Neural cell (in vitro differentiated cells): ENCODE measurements around the gene OFD1. TPM values are rescaled to one million over a fixed set of nuclear protein-coding genes. Genes with fewer than 3 reads are reported as not detected.

Source experiments
- H2AFZ ChIP-seq: fragments of 200-600, 300-800 bp; sonication (generic), shearing (Covaris generic); 2 replicates; pipeline ENCODE4 v1.6.0; 2014; ENCODE audit warnings: low read depth, mild to moderate bottlenecking, antibody characterized with exemption, low read length, moderate library complexity
- H3F3A ChIP-seq: fragments of 200-600 bp; shearing (Covaris generic); 2 replicates; pipeline ENCODE4 v1.6.1; 2016; ENCODE audit warnings: mild to moderate bottlenecking, moderate library complexity, mixed read lengths, antibody characterized with exemption, low read length; ENCODE audit not compliant: insufficient read depth, poor library complexity, severe bottlenecking
- H3K27ac ChIP-seq: fragments of 200-600, 300-800 bp; sonication (generic), shearing (Covaris generic); 2 replicates; pipeline ENCODE4 v1.5.1; 2014; ENCODE audit warnings: mild to moderate bottlenecking, low read length, moderate library complexity
- H3K27me3 ChIP-seq: fragments of 300-800, 200-600 bp; sonication (generic), shearing (Covaris generic); 2 replicates; pipeline ENCODE4 v1.6.0; 2014; ENCODE audit warnings: mild to moderate bottlenecking, low read depth, low read length, moderate library complexity; ENCODE audit not compliant: insufficient read depth
- H3K36me3 ChIP-seq: fragments of 300-800, 200-600 bp; sonication (generic), shearing (Covaris generic); 2 replicates; pipeline ENCODE4 v1.5.1; 2014; ENCODE audit warnings: mild to moderate bottlenecking, antibody characterized with exemption, low read length, moderate library complexity; ENCODE audit not compliant: insufficient read depth
- H3K4me2 ChIP-seq: fragments of 300-800, 200-600 bp; sonication (generic), shearing (Covaris generic); 2 replicates; pipeline ENCODE4 v1.6.0; 2014; ENCODE audit warnings: mild to moderate bottlenecking, low read length
- H3K4me3 ChIP-seq: fragments of 300-800, 200-600 bp; sonication (generic), shearing (Covaris generic); 2 replicates; pipeline ENCODE4 v1.5.1; 2014; ENCODE audit warnings: mild to moderate bottlenecking, low read length, moderate library complexity
- H3K79me2 ChIP-seq: fragments of 200-600 bp; shearing (Covaris generic); replicated peaks from 2 replicates; pipeline ENCODE4 v1.6.0; 2014; ENCODE audit warnings: mild to moderate bottlenecking, low read length, moderate library complexity; ENCODE audit not compliant: insufficient read depth
- H3K9ac ChIP-seq: fragments of 300-800, 200-600 bp; sonication (generic), shearing (Covaris generic); 2 replicates; pipeline ENCODE4 v1.6.1; 2016; ENCODE audit warnings: mild to moderate bottlenecking, low read length, mixed read lengths
- H3K9me2 ChIP-seq: fragments of 200-600 bp; shearing (Covaris generic); 2 replicates; pipeline ENCODE4 v1.6.1; 2016; ENCODE audit warnings: mild to moderate bottlenecking, low read length, mixed read lengths; ENCODE audit not compliant: insufficient read depth
- H3K9me3 ChIP-seq: fragments of 200-600, 300-800 bp; sonication (generic), shearing (Covaris generic); 2 replicates; pipeline ENCODE4 v1.6.1; 2016; ENCODE audit warnings: mild to moderate bottlenecking, mixed run types, low read length, moderate library complexity, mixed read lengths
- H4K20me1 ChIP-seq: fragments of 200-600 bp; shearing (Covaris generic); 2 replicates; pipeline ENCODE4 v1.6.1; 2016; ENCODE audit warnings: mild to moderate bottlenecking, mixed run types; ENCODE audit not compliant: insufficient read depth
- CTCF ChIP-seq: fragments of 450-650 bp; IDR thresholded peaks from 2 replicates; pipeline ENCODE4 v1.5.1; 2014; ENCODE audit warnings: antibody characterized with exemption, mild to moderate bottlenecking, moderate library complexity; ENCODE audit not compliant: poor library complexity, severe bottlenecking
- EP300 ChIP-seq: fragments of 450-650 bp; conservative IDR thresholded peaks from 2 replicates; pipeline ENCODE4 v1.6.1; 2014; ENCODE audit warnings: antibody characterized with exemption, mild to moderate bottlenecking, moderate library complexity; ENCODE audit not compliant: poor library complexity, severe bottlenecking
- EZH2 ChIP-seq: fragments of 200-600, 300-800 bp; shearing (Covaris generic), sonication (generic); IDR thresholded peaks from 2 replicates; pipeline ENCODE4 v1.6.1; 2014; ENCODE audit warnings: antibody characterized with exemption, low read length, borderline replicate concordance, mild to moderate bottlenecking; ENCODE audit not compliant: insufficient read depth, poor library complexity, severe bottlenecking
- MXI1 ChIP-seq: fragments of 450-650 bp; conservative IDR thresholded peaks from 2 replicates; pipeline ENCODE4 v1.6.1; 2014; ENCODE audit warnings: antibody characterized with exemption, mild to moderate bottlenecking; ENCODE audit not compliant: poor library complexity, severe bottlenecking
- POLR2AphosphoS5 ChIP-seq: IDR thresholded peaks from 2 replicates; pipeline ENCODE4 v1.6.1; 2012
- RAD21 ChIP-seq: fragments of 450-650 bp; conservative IDR thresholded peaks from 2 replicates; pipeline ENCODE4 v1.6.1; 2014; ENCODE audit warnings: antibody characterized with exemption, mild to moderate bottlenecking, moderate library complexity
- REST ChIP-seq: IDR thresholded peaks from 2 replicates; pipeline ENCODE4 v1.6.1; 2012; ENCODE audit warnings: borderline replicate concordance
- SMC3 ChIP-seq: fragments of 450-650 bp; conservative IDR thresholded peaks from 2 replicates; pipeline ENCODE4 v1.6.1; 2014; ENCODE audit warnings: antibody characterized with exemption, mild to moderate bottlenecking, moderate library complexity; ENCODE audit not compliant: poor library complexity
- TAF1 ChIP-seq: IDR thresholded peaks from 2 replicates; pipeline ENCODE4 v1.6.1; 2012; ENCODE audit warnings: low read depth
- polyA plus RNA-seq: library from polyadenylated mRNA; depleted of rRNA; stranded (reverse); fragments of >200 nt; gene quantifications from 2 replicates; pipeline ENCODE4 v1.2.3, GENCODE V29; 2014

OFD1 gene
- polyA plus RNA-seq, 1 donor from 2014 or later, result 35.1 TPM

- H3K27ac ChIP-seq, result no peak overlapping the region
- no peaks in the 10 kb centered on the region for H3K36me3 ChIP-seq
- no peak overlapping the region for H3K9ac ChIP-seq
- H3K27me3 ChIP-seq, result no peaks in the 10 kb centered on the region
- H3K9me3 ChIP-seq, result no peaks in the 10 kb centered on the region
- H3K79me2 ChIP-seq, result no peaks in the 10 kb centered on the region
- TF ChIP-seq TAF1, result no peak
- no peak for TF ChIP-seq RAD21
- TF ChIP-seq POLR2AphosphoS5, result no peak
- no peak for TF ChIP-seq REST
- no peaks in the 10 kb centered on the region for H3F3A ChIP-seq
- H4K20me1 ChIP-seq, result no peaks in the 10 kb centered on the region
- H3K9me2 ChIP-seq, result no peaks in the 10 kb centered on the region
- no peak overlapping the region for H2AFZ ChIP-seq
- no peak overlapping the region for H3K4me3 ChIP-seq
- H3K4me2 ChIP-seq, result no peak overlapping the region
These were observed 28.9 kb downstream of the OFD1 start for GRCh38 chrX:13763489-13763888.

- Histone ChIP-seq H4K20me1 (no peaks in the 10 kb centered on the region), H3K79me2 (no peaks in the 10 kb centered on the region), H3K9ac (no peak overlapping the region), H2AFZ (no peak overlapping the region), H3F3A (no peaks in the 10 kb centered on the region), H3K4me3 (no peak overlapping the region), H3K36me3 (no peaks in the 10 kb centered on the region), H3K27ac (no peak overlapping the region), H3K4me2 (no peak overlapping the region), H3K9me3 (no peaks in the 10 kb centered on the region), H3K9me2 (no peaks in the 10 kb centered on the region), H3K27me3 (no peaks in the 10 kb centered on the region)
- TF ChIP-seq POLR2AphosphoS5 (no peak), CTCF (no peak), REST (no peak), TAF1 (no peak), MXI1 (no peak), SMC3 (no peak), EZH2 (no peak), RAD21 (no peak), EP300 (no peak)
These were observed 29.7 kb downstream of the OFD1 start for GRCh38 chrX:13764281-13764680.
